ENCODE results near the gene TFAP2A. TPM values are rescaled to one million over a fixed set of nuclear protein-coding genes. Genes with fewer than 3 reads are reported as not detected.

The TFAP2A gene
- total RNA-seq, 4 donors from 2014 or later, result 0.40 to 0.78 TPM; not detected in 2

DNA sequence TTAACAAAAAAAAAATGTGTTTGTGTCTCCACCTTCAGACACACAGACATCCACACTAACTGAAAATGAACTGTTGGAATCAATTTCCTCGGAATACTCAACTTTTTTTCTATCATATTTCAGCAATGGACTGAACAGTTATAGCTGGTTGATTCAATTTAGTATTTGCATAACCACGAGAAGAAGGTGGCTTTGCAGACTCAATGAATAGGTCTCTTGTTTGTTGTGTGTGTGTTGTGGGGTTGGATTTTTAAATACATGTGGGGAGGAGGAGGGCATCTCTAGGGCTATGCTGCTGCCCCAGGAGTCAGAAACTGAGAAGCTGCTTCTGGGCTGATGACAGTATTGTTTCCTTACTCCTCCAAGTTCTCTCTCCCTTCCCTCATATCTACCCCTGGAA is 28.7 kb downstream of the TFAP2A start:
- peaks cover 6 to 12% of the 10 kb centered on the region in 2 donors for H3K4me1 ChIP-seq
- H3K27ac ChIP-seq, result no peak overlapping the region
- intact Hi-C loops (cut with DNase I), result no loop called here
- DNase-seq, result no peak
- TF ChIP-seq, protein P1, sequence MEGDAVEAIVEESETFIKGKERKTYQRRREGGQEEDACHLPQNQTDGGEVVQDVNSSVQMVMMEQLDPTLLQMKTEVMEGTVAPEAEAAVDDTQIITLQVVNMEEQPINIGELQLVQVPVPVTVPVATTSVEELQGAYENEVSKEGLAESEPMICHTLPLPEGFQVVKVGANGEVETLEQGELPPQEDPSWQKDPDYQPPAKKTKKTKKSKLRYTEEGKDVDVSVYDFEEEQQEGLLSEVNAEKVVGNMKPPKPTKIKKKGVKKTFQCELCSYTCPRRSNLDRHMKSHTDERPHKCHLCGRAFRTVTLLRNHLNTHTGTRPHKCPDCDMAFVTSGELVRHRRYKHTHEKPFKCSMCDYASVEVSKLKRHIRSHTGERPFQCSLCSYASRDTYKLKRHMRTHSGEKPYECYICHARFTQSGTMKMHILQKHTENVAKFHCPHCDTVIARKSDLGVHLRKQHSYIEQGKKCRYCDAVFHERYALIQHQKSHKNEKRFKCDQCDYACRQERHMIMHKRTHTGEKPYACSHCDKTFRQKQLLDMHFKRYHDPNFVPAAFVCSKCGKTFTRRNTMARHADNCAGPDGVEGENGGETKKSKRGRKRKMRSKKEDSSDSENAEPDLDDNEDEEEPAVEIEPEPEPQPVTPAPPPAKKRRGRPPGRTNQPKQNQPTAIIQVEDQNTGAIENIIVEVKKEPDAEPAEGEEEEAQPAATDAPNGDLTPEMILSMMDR (IDR thresholded peaks at IDR 0.05), result no peak
- TF ChIP-seq POLR2A (IDR thresholded peaks at IDR 0.05), result no peak
- 8 to 26% methylated on average over 2 of the region's 2 CpGs for WGBS, 2 donors
- H3K27me3 ChIP-seq, result peaks cover 69% of the 10 kb centered on the region
- H3K4me3 ChIP-seq (replicated peaks in 1 of 3), result no peak overlapping the region
- H3K36me3 ChIP-seq, result no peaks in the 10 kb centered on the region
- H3K9me3 ChIP-seq, result no peaks in the 10 kb centered on the region

DNA sequence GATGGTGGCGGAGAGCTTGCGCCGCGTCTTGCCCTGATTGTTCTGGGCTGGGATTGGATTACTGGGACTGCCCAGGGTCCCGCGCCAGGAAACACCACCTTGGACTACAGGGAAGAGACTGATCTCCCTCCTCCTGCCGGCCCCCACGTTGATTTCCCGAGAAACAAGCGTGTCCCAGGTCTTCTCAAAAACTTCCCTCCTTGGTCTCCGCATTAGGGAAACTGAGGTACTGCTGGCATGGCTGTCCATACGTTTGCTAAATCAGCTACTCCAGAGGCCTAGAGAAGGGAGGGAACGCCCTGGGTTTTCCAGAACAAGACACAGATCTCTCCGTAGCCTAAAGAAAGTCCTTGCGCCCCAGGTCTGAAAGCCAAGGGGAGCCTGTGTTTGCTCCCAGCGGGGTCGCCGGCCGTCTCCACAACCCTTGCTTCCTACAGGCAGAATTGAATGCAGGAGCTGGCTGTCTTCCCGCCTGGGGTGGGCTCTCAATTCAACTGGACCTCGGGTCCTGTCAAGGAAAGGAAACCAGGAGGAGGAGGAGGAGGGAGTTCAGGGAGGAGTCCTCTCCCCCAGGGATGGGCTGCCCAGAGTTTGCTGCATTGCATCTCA is 29.2 kb downstream of the TFAP2A start:
- TF ChIP-seq, protein P1 (IDR thresholded peaks at IDR 0.05), result no peak
- TF ChIP-seq POLR2A (IDR thresholded peaks at IDR 0.05), result no peak
- no peaks in the 10 kb centered on the region for H3K36me3 ChIP-seq
- H3K4me1 ChIP-seq, result peaks cover 6 to 12% of the 10 kb centered on the region in 2 donors
- no peak overlapping the region for H3K27ac ChIP-seq
- H3K4me3 ChIP-seq (replicated peaks in 1 of 3), result no peak overlapping the region
- H3K9me3 ChIP-seq, result no peaks in the 10 kb centered on the region
- DNase-seq, result no peak
- intact Hi-C loops (cut with DNase I), result no loop called here
- peaks cover 66% of the 10 kb centered on the region for H3K27me3 ChIP-seq
- 11 to 15% methylated on average over 20 to 21 of the region's 21 CpGs for WGBS, 2 donors

DNA sequence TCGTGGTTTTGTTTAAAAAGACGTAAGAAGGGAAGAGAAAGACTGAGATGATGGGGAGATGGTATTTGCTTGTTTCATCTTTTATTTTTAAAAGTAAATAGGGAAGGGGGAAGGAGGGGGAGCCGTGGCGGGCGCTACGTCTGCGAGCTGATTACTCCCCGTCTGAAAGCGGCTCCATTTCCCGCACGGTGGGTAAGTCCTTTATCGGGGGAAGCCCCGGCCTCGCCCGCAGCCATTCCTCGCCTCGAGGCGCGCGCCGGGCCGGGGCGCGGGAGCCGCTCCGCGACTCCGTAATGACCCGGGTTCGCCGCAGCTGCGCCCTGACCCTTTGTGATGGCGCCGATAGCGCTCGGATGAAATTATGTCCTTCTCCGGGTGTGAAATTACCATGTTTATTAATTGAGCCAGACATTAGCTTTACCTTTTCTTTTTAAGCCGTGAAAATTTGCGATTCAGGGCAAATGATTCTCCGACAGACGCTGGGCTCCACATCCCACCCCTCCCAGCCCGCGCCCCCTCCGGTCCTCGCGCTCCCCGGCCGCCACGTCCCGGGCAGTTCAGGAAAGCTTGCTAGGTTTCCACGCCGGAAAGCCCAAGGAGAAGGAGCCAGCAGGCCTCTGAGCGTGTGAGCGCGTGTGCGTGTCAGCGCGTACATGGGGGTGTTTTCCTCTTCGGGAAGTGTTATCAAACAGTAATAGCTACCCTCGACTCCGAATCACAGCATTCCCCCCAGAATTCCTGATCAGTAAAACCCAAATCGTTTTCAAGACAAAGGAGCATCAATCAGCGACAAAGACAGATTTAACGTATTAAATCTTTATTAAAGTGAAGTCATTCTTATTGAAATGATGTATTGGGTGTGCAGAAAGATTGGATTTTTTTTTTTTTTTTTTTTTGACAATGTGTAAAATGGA is 30.0 kb downstream of the TFAP2A start:
- Histone ChIP-seq H3K27ac (no peak overlapping the region), H3K4me3 (replicated peaks in 1 of 3) (no peak overlapping the region), H3K4me1 (peaks cover 6 to 12% of the 10 kb centered on the region in 2 donors), H3K9me3 (no peaks in the 10 kb centered on the region), H3K36me3 (no peaks in the 10 kb centered on the region), H3K27me3 (peaks cover 60% of the 10 kb centered on the region)
- no peak for TF ChIP-seq POLR2A (IDR thresholded peaks at IDR 0.05)
- TF ChIP-seq, protein P1 (IDR thresholded peaks at IDR 0.05), result no peak
- intact Hi-C loops (cut with DNase I), result no loop called here
- no peak for DNase-seq
- WGBS, 2 donors, result 8 to 11% methylated on average over 51 to 64 of the region's 64 CpGs

DNA sequence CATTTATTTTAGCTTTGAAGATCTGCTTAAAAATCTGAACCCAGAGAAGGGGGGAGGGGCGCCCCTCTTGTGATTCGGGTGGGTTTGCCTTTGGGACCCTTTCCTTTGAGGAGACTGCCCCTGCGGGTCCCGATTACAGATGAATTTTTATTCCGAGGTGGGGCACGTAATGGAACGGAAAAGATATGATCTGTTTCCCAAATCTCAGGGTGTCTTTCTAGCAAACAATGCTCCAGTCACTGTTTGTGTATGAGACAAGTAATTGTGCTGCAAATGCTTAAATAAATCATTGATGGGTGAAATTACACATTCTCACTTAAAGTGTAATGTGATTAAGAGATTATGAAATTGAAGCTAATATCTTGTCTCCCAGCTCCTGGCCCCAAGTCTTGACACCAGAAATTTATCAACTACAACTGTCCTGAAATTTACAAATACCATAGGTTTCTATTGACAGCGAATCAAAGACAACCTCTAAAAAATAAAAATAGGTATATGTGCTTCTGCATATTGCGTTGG is 30.7 kb downstream of the TFAP2A start:
- intact Hi-C loops (cut with DNase I), result no loop called here
- Histone ChIP-seq H3K27ac (no peak overlapping the region), H3K27me3 (peaks cover 53% of the 10 kb centered on the region), H3K4me3 (replicated peaks in 1 of 3) (no peak overlapping the region), H3K36me3 (no peaks in the 10 kb centered on the region), H3K9me3 (no peaks in the 10 kb centered on the region), H3K4me1 (peaks cover 6 to 12% of the 10 kb centered on the region in 2 donors)
- TF ChIP-seq POLR2A (IDR thresholded peaks at IDR 0.05), result no peak
- TF ChIP-seq, protein P1 (IDR thresholded peaks at IDR 0.05), result no peak
- WGBS, 2 donors, result 6 to 10% methylated on average over 9 of the region's 9 CpGs
- DNase-seq, result no peak

Data from thyroid gland (tissue), 4 donors.